KOPT-K1 (cell line): ENCODE data around the gene FAM200C.

ENCODE experiments used
- H3K27ac ChIP-seq: fragments of 200-600 bp; sonication (generic); 2 replicates; pipeline ENCODE4 v1.5.1; 2016; ENCODE audit warnings: antibody characterized with exemption, mild to moderate bottlenecking, low read depth, low read length; ENCODE audit not compliant: poor library complexity, severe bottlenecking
- H3K36me3 ChIP-seq: fragments of 200-600 bp; sonication (generic); 2 replicates; pipeline ENCODE4 v1.5.1; 2017; ENCODE audit warnings: antibody characterized with exemption, mild to moderate bottlenecking, low read length, moderate library complexity; ENCODE audit not compliant: insufficient read depth
- H3K9me3 ChIP-seq: fragments of 200-600 bp; sonication (generic); 2 replicates; pipeline ENCODE4 v1.5.1; 2017; ENCODE audit warnings: antibody characterized with exemption, low read length, mild to moderate bottlenecking; ENCODE audit not compliant: insufficient read depth, poor library complexity, severe bottlenecking

Gene FAM200C

GRCh38 chr5:160363660-160364395, 36.0 kb downstream of the FAM200C start:
- H3K36me3 ChIP-seq: no peaks in the 10 kb centered on the region
- no peak overlapping the region for H3K27ac ChIP-seq
- H3K9me3 ChIP-seq: no peaks in the 10 kb centered on the region

- Histone ChIP-seq H3K36me3 (no peaks in the 10 kb centered on the region), H3K27ac (no peak overlapping the region), H3K9me3 (no peaks in the 10 kb centered on the region)
Measured at GRCh38 chr5:160363211-160363610, 36.6 kb downstream of the FAM200C start.

GRCh38 chr5:160361624-160362228, 38.1 kb downstream of the FAM200C start:
- Histone ChIP-seq H3K27ac (no peak overlapping the region), H3K36me3 (no peaks in the 10 kb centered on the region), H3K9me3 (no peaks in the 10 kb centered on the region)

GRCh38 chr5:160360310-160360709, 39.5 kb downstream of the FAM200C start:
- Histone ChIP-seq H3K9me3 (no peaks in the 10 kb centered on the region), H3K36me3 (no peaks in the 10 kb centered on the region), H3K27ac (no peak overlapping the region)

- Histone ChIP-seq H3K9me3 (no peaks in the 10 kb centered on the region), H3K27ac (no peak overlapping the region), H3K36me3 (no peaks in the 10 kb centered on the region)
Measured at GRCh38 chr5:160359816-160360215, 40.0 kb downstream of the FAM200C start.

- no peak overlapping the region for H3K27ac ChIP-seq
- H3K36me3 ChIP-seq: no peaks in the 10 kb centered on the region
- no peaks in the 10 kb centered on the region for H3K9me3 ChIP-seq
Measured at GRCh38 chr5:160359242-160359641, 40.6 kb downstream of the FAM200C start.

GRCh38 chr5:160357861-160358411, 41.9 kb downstream of the FAM200C start:
- H3K36me3 ChIP-seq: no peaks in the 10 kb centered on the region
- H3K27ac ChIP-seq: no peak overlapping the region
- H3K9me3 ChIP-seq: no peaks in the 10 kb centered on the region

- Histone ChIP-seq H3K27ac (no peak overlapping the region), H3K9me3 (no peaks in the 10 kb centered on the region), H3K36me3 (no peaks in the 10 kb centered on the region)
Measured at GRCh38 chr5:160357394-160357793, 42.5 kb downstream of the FAM200C start.

GRCh38 chr5:160356550-160357347, 43.1 kb downstream of the FAM200C start:
- no peaks in the 10 kb centered on the region for H3K36me3 ChIP-seq
- no peak overlapping the region for H3K27ac ChIP-seq
- no peaks in the 10 kb centered on the region for H3K9me3 ChIP-seq

GRCh38 chr5:160354666-160355065, 45.2 kb downstream of the FAM200C start:
- Histone ChIP-seq H3K36me3 (no peaks in the 10 kb centered on the region), H3K27ac (no peak overlapping the region), H3K9me3 (no peaks in the 10 kb centered on the region)

- Histone ChIP-seq H3K27ac (no peak overlapping the region), H3K36me3 (no peaks in the 10 kb centered on the region), H3K9me3 (no peaks in the 10 kb centered on the region)
Measured at GRCh38 chr5:160353379-160353778, 46.5 kb downstream of the FAM200C start.

GRCh38 chr5:160352308-160352707, 47.5 kb downstream of the FAM200C start:
- Histone ChIP-seq H3K27ac (no peak overlapping the region), H3K36me3 (no peaks in the 10 kb centered on the region), H3K9me3 (no peaks in the 10 kb centered on the region)

- H3K9me3 ChIP-seq: no peaks in the 10 kb centered on the region
- no peak overlapping the region for H3K27ac ChIP-seq
Measured at GRCh38 chr5:160349935-160350303, 49.9 kb downstream of the FAM200C start.

GRCh38 chr5:160349249-160349934, 50.5 kb downstream of the FAM200C start:
- no peak overlapping the region for H3K27ac ChIP-seq
- no peaks in the 10 kb centered on the region for H3K36me3 ChIP-seq
- H3K9me3 ChIP-seq: no peaks in the 10 kb centered on the region

More at GRCh38 chr5:160349935-160350303, 49.9 kb downstream of the FAM200C start:
- no peaks in the 10 kb centered on the region for H3K36me3 ChIP-seq

- Histone ChIP-seq H3K36me3 (no peaks in the 10 kb centered on the region), H3K27ac (no peak overlapping the region), H3K9me3 (no peaks in the 10 kb centered on the region)
Measured at GRCh38 chr5:160348080-160348479, 51.8 kb downstream of the FAM200C start.
